ENCODE data around the gene PKM. TPM values are rescaled to one million over a fixed set of nuclear protein-coding genes. Genes with fewer than 3 reads are reported as not detected.

PKM gene
- total RNA-seq, 1 experiment from 2014 or later = 828 TPM

DNA sequence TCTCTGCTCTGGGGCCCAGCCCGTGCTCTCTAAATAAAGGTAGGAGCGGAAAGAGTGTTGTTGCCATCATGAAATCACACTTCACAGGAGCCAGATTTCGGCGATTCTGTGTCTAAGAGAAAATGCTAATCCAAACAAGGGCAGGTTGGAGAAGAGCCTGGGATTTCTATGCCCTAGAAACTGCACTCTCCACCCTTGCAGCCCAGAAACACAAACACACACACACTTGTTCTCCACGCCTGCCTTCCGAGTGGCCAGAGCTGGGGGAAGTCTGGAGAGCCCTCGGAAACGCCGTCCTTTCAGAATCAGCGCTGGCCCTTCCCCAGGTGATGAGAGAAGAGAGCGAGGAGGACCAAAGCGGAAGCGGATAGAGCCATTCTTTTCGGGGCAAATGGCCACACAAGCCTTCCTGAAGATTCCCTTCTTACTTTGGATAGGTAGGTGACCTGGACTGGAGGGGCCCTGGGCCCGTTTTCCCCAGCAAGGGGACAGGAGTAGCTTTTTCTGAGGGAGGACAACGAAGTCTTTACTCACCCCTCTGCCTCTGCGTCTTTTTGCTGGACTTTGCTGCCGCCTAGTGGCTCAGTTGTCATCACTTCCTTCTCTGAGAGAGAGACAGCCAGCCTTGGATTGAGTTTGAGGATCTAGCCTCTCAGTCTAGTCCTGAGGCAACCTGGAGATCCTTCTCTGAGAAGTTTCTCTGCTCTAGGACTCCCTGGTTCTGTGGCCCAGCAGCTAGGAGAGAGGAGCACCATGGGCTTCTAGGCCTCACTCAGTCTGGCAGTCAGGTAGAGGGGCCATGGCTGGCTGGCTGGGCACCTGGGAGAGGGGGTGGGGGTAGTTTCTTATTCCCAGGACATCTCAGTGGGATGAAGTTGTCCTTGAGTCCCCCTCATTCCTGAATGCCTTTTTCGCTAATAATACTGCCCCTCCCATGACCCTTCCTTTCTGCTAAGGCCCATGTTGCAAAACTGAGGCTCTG, 75.1 kb downstream of the PKM start:
- H3K27me3 Mint-ChIP-seq (ENCODE audit: insufficient read depth, unreplicated experiment) = no peaks in the 10 kb centered on the region
- TF ChIP-seq, protein P1, sequence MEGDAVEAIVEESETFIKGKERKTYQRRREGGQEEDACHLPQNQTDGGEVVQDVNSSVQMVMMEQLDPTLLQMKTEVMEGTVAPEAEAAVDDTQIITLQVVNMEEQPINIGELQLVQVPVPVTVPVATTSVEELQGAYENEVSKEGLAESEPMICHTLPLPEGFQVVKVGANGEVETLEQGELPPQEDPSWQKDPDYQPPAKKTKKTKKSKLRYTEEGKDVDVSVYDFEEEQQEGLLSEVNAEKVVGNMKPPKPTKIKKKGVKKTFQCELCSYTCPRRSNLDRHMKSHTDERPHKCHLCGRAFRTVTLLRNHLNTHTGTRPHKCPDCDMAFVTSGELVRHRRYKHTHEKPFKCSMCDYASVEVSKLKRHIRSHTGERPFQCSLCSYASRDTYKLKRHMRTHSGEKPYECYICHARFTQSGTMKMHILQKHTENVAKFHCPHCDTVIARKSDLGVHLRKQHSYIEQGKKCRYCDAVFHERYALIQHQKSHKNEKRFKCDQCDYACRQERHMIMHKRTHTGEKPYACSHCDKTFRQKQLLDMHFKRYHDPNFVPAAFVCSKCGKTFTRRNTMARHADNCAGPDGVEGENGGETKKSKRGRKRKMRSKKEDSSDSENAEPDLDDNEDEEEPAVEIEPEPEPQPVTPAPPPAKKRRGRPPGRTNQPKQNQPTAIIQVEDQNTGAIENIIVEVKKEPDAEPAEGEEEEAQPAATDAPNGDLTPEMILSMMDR (IDR thresholded peaks at IDR 0.05; ENCODE audit: unreplicated experiment) = peak; percentile 82
- ChIA-PET POLR2A (interaction anchor here (0.5 to 1.5 kb wide), 12 partner anchors 18 to 412 kb away, joined by 3 to 7 read pairs (median 3); partner anchors contain the start of genes MYO9A and SENP8), CTCF (interaction anchor here (0.5 to 2.7 kb wide), 53 partner anchors 9 to 1073 kb away, joined by 3 to 17 read pairs (median 4); no protein-coding TSS in a partner anchor)
- DNase-seq (ENCODE audit: unreplicated experiment) = peak; percentile 89
- H3K27ac Mint-ChIP-seq (ENCODE audit: low read depth, unreplicated experiment) = peak overlapping the region; percentile 53
- BruUV-seq (replicated peaks) = no TSS peak
- H3K4me1 Mint-ChIP-seq (ENCODE audit: insufficient read depth, unreplicated experiment) = peaks cover 21% of the 10 kb centered on the region
- intact Hi-C loops (cut with micrococcal nuclease) = loop anchor here (1.0 to 10.0 kb wide), 6 partner anchors 261 to 1179 kb away; no protein-coding TSS in a partner anchor
- H3K36me3 Mint-ChIP-seq (ENCODE audit: insufficient read depth, unreplicated experiment) = no peaks in the 10 kb centered on the region
- H3K9me3 Mint-ChIP-seq (ENCODE audit: unreplicated experiment) = no peaks in the 10 kb centered on the region
- peak overlapping the region; percentile 71 for H3K4me3 Mint-ChIP-seq (ENCODE audit: unreplicated experiment)

DNA sequence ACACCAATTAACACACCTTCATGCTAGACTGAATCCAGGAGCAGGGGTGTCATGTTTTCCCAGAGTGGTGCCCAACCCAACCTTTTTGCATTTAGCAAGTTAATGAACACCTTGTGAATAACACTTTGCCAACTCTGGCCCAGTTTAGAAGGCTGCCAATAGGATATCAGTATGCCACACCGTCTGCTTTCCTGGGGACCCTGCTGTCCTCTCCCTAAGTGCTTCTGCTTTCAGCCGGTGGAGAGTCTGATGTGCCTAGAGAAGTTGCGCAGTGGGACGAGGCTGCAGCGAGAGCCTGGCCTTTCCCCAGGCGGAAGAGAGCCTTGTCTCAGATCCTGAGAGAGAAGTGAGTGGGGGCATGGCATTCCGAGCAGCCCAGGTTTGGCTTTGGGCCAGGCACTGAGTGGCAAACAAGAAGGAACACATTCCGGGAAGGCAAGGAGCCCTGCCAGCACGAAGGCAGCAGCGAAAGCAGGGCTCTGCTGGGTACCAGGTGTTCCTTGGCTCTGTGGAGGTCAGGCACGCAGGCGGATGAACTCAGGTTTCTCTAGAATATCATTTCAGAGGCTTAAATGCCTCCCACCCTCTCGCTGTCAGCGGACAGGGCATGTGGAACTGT, 75.9 kb downstream of the PKM start:
- TF ChIP-seq, protein P1 (IDR thresholded peaks at IDR 0.05; ENCODE audit: unreplicated experiment) = no peak
- ChIA-PET POLR2A (interaction anchor here (1.5 kb wide), 1 partner anchor 72 kb away, joined by 4 read pairs; no protein-coding TSS in a partner anchor), CTCF (interaction anchor here (0.6 to 2.7 kb wide), 11 partner anchors 11 to 423 kb away, joined by 3 to 17 read pairs (median 5); no protein-coding TSS in a partner anchor)
- peak; percentile 91 for DNase-seq (ENCODE audit: unreplicated experiment)
- intact Hi-C loops (cut with micrococcal nuclease) = loop anchor here (5.0 to 10.0 kb wide), 5 partner anchors 260 to 1178 kb away; no protein-coding TSS in a partner anchor
- no TSS peak for BruUV-seq (replicated peaks)
- H3K36me3 Mint-ChIP-seq (ENCODE audit: insufficient read depth, unreplicated experiment) = peaks cover 4% of the 10 kb centered on the region
- no peaks in the 10 kb centered on the region for H3K9me3 Mint-ChIP-seq (ENCODE audit: unreplicated experiment)
- H3K4me1 Mint-ChIP-seq (ENCODE audit: insufficient read depth, unreplicated experiment) = peaks cover 21% of the 10 kb centered on the region
- no peaks in the 10 kb centered on the region for H3K27me3 Mint-ChIP-seq (ENCODE audit: insufficient read depth, unreplicated experiment)
- peak overlapping the region; percentile 71 for H3K4me3 Mint-ChIP-seq (ENCODE audit: unreplicated experiment)
- peak overlapping the region; percentile 53 for H3K27ac Mint-ChIP-seq (ENCODE audit: low read depth, unreplicated experiment)

DNA sequence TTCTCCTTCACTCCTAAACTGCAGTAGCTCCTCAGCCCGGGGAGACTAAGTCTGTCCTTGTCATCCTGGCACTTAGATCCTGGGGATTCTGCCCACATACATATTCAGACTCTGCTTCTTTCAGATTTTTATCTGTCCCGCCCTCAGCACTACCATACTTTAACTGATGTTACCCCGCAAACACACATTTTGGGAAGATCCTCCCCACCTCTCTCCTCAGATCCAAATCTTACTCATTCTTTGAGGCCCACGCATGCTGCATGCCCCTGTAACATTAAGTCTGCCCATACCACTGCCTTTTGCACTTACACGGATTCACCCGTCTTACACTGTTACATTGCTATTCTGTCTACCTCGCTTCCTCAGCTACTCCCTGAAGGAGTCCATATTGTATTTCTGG, 76.7 kb downstream of the PKM start:
- CTCF ChIA-PET = interaction anchor here (0.6 to 1.1 kb wide), 2 partner anchors 61 to 328 kb away, joined by 3 to 8 read pairs; no protein-coding TSS in a partner anchor
- DNase-seq (ENCODE audit: unreplicated experiment) = no peak
- Mint-ChIP-seq H3K4me3 (ENCODE audit: unreplicated experiment) (no peak overlapping the region), H3K9me3 (ENCODE audit: unreplicated experiment) (no peaks in the 10 kb centered on the region), H3K36me3 (ENCODE audit: insufficient read depth, unreplicated experiment) (peaks cover 4% of the 10 kb centered on the region), H3K27ac (ENCODE audit: low read depth, unreplicated experiment) (peak overlapping the region; percentile 53), H3K4me1 (ENCODE audit: insufficient read depth, unreplicated experiment) (peaks cover 21% of the 10 kb centered on the region), H3K27me3 (ENCODE audit: insufficient read depth, unreplicated experiment) (no peaks in the 10 kb centered on the region)
- TF ChIP-seq, protein P1 (IDR thresholded peaks at IDR 0.05; ENCODE audit: unreplicated experiment) = no peak
- BruUV-seq (replicated peaks) = no TSS peak
- POLR2A ChIA-PET = no interaction called here
- intact Hi-C loops (cut with micrococcal nuclease) = loop anchor here (10.0 kb wide), 1 partner anchor 260 kb away; no protein-coding TSS in a partner anchor

Data from MCF 10A (cell line).